ENCODE measurements around the gene SLC23A2.

Gene SLC23A2

DNA sequence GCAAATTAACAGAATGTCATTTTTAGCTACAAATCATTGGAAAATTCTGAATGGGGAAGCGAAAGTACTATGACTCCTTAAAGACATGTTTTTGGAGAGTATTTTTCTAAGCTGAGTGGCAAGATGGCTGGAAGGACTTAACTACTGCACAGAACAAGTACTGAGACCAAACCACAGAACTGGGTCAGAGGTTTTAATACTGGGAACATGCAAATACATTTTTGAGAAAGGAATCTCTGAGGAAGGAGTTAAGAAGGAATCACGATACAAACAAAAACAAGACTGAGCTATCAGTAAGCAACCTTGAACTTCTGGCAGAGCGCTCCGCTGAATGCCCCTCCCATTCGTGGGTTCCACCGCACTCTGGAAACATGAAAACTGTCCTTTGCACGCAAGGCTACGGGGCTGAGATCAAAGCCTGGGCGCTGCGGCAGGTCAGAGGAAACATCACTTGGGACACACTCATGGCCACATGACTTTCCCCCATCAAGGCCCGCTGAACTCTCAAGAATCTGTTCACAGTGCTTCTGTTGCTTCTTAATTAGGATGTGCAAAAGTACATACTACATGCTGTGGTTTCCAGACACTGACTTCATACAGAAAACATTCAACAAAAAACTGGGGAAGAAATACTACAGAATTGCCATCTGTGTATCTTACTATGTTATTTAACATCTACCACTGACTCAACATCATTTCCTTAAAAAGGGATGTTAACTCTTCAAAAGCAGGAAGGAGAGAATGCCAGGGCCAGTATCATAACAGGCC lies 27.8 kb downstream of the SLC23A2 start:
- ChIA-PET CTCF (interaction anchor here (0.6 to 1.4 kb wide), 3 partner anchors 15 to 127 kb away, joined by 3 to 4 read pairs (median 3); no protein-coding TSS in a partner anchor), POLR2A (no interaction called here)
- Histone ChIP-seq H3K4me3 (ENCODE audit: low read depth, low read length) (no peak overlapping the region), H3K27ac (ENCODE audit: extremely low read depth, low read depth, low read length) (no peak overlapping the region; the same call in 1 of the 2 replicates), H3K9me3 (ENCODE audit: control insufficient read depth, insufficient read depth, low read depth, low read length) (no peaks in the 10 kb centered on the region), H3K4me1 (ENCODE audit: control insufficient read depth, insufficient read depth, low read length) (peaks cover 17% of the 10 kb centered on the region), H3K36me3 (ENCODE audit: control insufficient read depth in 2 of 2, insufficient read depth in 1 of 2, low read length in 2 of 2) (peaks cover 0 to 4% of the 10 kb centered on the region in 2 experiments; a peak in 2 of 3 replicates)
- TF ChIP-seq ZNF830 (tag by site-specific recombination; IDR thresholded peaks at IDR 0.05; ENCODE audit: low read depth) (no peak), ZBTB8A (tag by site-specific recombination; IDR thresholded peaks at IDR 0.05) (no peak), ZNF660 (tag by site-specific recombination; IDR thresholded peaks at IDR 0.05) (no peak), ZFP37 (tag by site-specific recombination; IDR thresholded peaks at IDR 0.05) (no peak), ZBTB17 (tag by site-specific recombination; IDR thresholded peaks at IDR 0.05) (peak; percentile 39; the same call in 1 of the 2 replicates), ZNF623 (tag by site-specific recombination; IDR thresholded peaks at IDR 0.05) (no peak), ZEB2 (tag by site-specific recombination; IDR thresholded peaks at IDR 0.05) (no peak; the same call in 1 of the 2 replicates), ZNF626 (tag by site-specific recombination; IDR thresholded peaks at IDR 0.05) (no peak), SP3 (tag by site-specific recombination; IDR thresholded peaks at IDR 0.05) (peak; percentile 31; the same call in 1 of the 2 replicates), ZNF248 (tag by site-specific recombination; IDR thresholded peaks at IDR 0.05) (no peak), ZNF544 (tag by site-specific recombination; IDR thresholded peaks at IDR 0.05) (no peak), ZNF354C (tag by site-specific recombination; IDR thresholded peaks at IDR 0.05; ENCODE audit: borderline replicate concordance, low read depth) (no peak), ZNF366 (tag by site-specific recombination; conservative IDR thresholded peaks at IDR 0.05) (peak; percentile 74), SP7 (tag by site-specific recombination; IDR thresholded peaks at IDR 0.05) (peak; percentile 92), SCRT2 (tag by site-specific recombination; IDR thresholded peaks at IDR 0.05) (no peak), SCRT1 (tag by site-specific recombination; IDR thresholded peaks at IDR 0.05; ENCODE audit: borderline replicate concordance) (no peak), OSR2 (tag by site-specific recombination; IDR thresholded peaks at IDR 0.05) (peak; percentile 55), ZNF146 (tag by site-specific recombination; IDR thresholded peaks at IDR 0.05) (no peak), EGR2 (tag by site-specific recombination; IDR thresholded peaks at IDR 0.05; ENCODE audit: low read depth) (no peak), ZNF664 (tag by site-specific recombination; IDR thresholded peaks at IDR 0.05) (peak; percentile 96), ZSCAN16 (tag by site-specific recombination; IDR thresholded peaks at IDR 0.05) (no peak), ZNF629 (tag by site-specific recombination; IDR thresholded peaks at IDR 0.05) (0 out of 2 replicates have a peak, but pooled peaks have one; percentile 28)
- TF ChIP-seq, protein P1, sequence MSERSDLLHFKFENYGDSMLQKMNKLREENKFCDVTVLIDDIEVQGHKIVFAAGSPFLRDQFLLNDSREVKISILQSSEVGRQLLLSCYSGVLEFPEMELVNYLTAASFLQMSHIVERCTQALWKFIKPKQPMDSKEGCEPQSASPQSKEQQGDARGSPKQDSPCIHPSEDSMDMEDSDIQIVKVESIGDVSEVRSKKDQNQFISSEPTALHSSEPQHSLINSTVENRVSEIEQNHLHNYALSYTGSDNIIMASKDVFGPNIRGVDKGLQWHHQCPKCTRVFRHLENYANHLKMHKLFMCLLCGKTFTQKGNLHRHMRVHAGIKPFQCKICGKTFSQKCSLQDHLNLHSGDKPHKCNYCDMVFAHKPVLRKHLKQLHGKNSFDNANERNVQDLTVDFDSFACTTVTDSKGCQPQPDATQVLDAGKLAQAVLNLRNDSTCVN (tag by site-specific recombination; optimal IDR thresholded peaks at IDR 0.05): no peak
- TF ChIP-seq, protein P2, sequence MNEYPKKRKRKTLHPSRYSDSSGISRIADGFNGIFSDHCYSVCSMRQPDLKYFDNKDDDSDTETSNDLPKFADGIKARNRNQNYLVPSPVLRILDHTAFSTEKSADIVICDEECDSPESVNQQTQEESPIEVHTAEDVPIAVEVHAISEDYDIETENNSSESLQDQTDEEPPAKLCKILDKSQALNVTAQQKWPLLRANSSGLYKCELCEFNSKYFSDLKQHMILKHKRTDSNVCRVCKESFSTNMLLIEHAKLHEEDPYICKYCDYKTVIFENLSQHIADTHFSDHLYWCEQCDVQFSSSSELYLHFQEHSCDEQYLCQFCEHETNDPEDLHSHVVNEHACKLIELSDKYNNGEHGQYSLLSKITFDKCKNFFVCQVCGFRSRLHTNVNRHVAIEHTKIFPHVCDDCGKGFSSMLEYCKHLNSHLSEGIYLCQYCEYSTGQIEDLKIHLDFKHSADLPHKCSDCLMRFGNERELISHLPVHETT (tag by site-specific recombination; IDR thresholded peaks at IDR 0.05): no peak
- TF ChIP-seq, protein P3, sequence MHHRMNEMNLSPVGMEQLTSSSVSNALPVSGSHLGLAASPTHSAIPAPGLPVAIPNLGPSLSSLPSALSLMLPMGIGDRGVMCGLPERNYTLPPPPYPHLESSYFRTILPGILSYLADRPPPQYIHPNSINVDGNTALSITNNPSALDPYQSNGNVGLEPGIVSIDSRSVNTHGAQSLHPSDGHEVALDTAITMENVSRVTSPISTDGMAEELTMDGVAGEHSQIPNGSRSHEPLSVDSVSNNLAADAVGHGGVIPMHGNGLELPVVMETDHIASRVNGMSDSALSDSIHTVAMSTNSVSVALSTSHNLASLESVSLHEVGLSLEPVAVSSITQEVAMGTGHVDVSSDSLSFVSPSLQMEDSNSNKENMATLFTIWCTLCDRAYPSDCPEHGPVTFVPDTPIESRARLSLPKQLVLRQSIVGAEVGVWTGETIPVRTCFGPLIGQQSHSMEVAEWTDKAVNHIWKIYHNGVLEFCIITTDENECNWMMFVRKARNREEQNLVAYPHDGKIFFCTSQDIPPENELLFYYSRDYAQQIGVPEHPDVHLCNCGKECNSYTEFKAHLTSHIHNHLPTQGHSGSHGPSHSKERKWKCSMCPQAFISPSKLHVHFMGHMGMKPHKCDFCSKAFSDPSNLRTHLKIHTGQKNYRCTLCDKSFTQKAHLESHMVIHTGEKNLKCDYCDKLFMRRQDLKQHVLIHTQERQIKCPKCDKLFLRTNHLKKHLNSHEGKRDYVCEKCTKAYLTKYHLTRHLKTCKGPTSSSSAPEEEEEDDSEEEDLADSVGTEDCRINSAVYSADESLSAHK (tag by site-specific recombination; IDR thresholded peaks at IDR 0.05): peak; percentile 84
- TF ChIP-seq, protein P4, sequence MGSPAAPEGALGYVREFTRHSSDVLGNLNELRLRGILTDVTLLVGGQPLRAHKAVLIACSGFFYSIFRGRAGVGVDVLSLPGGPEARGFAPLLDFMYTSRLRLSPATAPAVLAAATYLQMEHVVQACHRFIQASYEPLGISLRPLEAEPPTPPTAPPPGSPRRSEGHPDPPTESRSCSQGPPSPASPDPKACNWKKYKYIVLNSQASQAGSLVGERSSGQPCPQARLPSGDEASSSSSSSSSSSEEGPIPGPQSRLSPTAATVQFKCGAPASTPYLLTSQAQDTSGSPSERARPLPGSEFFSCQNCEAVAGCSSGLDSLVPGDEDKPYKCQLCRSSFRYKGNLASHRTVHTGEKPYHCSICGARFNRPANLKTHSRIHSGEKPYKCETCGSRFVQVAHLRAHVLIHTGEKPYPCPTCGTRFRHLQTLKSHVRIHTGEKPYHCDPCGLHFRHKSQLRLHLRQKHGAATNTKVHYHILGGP (tag by site-specific recombination; IDR thresholded peaks at IDR 0.05): no peak
- TF ChIP-seq, protein P5, sequence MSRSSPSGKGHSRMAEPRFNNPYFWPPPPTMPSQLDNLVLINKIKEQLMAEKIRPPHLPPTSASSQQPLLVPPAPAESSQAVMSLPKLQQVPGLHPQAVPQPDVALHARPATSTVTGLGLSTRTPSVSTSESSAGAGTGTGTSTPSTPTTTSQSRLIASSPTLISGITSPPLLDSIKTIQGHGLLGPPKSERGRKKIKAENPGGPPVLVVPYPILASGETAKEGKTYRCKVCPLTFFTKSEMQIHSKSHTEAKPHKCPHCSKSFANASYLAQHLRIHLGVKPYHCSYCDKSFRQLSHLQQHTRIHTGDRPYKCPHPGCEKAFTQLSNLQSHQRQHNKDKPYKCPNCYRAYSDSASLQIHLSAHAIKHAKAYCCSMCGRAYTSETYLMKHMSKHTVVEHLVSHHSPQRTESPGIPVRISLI (tag by site-specific recombination; IDR thresholded peaks at IDR 0.05): 0 out of 2 replicates have a peak, but pooled peaks have one; percentile 12

Data from HEK293 (cell line).